GM18873 (cell line): ENCODE results near the gene UGT1A7.

Experiments
- ATAC-seq: cut with Tn5 transposase; IDR thresholded peaks from one replicate; pipeline ENCODE4 v1.9.1; 2021; ENCODE audit warnings: mild to moderate bottlenecking, moderate library complexity, moderate number of reproducible peaks; ENCODE audit not compliant: unreplicated experiment, low FRiP score

Gene UGT1A7

GRCh38 chr2:233794128-233794658, 112.5 kb downstream of the UGT1A7 start:
- no peak for ATAC-seq

DNA sequence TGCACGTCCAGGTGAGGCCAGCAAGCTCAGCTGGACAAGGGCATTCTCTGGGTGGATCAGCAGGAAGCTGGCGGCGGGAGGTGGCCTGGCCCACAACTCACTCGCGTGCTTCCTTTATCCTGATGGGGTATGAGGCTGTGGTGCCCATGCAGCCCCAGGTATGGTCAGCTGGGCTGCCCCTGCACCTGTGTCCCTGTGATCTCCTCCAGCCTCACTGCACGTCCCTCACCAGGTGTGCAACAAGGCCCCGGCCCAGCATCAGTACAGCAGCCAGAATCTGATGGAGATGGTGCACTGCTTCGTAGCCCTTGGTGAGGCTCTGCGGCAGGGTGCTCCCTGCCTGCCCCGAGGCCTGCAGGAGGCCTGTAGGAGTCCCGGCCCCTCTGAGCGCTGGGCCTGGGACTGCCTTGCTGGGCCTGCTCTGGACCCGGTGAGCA, 114.1 kb downstream of the UGT1A7 start:
- ATAC-seq = no peak

DNA sequence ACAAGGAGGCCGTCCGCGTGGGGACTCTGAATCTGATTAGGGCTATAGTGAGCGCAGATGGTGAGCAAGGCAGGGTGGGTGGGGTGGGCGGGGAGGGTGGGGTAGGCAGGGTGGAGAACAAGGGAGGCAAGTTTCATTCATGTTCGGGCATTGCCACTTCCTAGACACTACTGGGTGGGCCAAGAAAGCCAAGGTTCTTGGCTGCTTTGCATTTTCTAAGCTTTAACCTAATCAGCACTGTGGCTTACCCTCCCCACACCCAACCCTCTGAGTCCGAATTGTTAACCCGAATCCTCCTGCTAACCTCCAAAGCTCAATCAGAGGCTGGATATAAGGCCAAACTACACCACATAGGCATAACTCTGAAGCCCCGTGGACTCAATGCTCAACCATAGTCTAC, 114.6 kb downstream of the UGT1A7 start:
- no peak for ATAC-seq

DNA sequence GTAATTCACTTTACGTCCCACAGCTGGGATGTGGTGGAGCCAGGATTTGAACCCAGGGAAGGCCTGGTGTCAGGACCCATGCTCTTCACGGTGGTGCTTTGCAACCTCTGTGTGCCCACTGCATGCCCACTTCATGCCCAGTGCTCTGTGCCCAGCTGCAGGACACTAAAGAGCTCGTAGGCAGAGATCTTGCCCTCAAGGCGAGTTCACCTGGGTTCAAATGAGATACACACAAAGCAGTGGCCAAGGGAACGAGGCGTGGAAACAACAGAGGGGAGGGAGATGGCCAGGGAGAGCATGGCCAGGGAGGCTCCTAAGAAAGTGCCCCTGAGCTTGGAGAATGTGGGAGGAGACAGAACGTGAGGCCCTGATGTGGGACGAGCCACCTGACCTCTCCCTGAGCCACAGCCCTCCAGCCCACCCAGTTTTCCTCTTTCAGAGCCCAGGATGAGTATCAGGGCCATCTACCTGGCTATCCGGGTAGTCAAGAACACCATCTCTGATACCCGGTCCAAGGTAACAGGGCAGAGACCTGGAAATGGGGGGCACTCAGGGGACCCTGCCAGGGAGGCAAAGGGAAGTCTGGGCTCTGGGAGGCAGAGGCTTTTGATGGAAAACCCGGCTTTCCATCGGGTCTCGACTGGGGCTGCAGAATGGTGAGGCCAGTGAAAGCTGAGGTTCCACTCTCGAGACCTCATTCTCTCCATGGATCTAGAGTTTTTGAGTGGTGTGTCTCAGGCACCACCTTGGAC, 116.8 kb downstream of the UGT1A7 start:
- ATAC-seq = no peak

- no peak for ATAC-seq
Observed at GRCh38 chr2:233799087-233799665, 117.5 kb downstream of the UGT1A7 start.

- no peak for ATAC-seq
Observed at GRCh38 chr2:233799716-233800115, 118.0 kb downstream of the UGT1A7 start.

DNA sequence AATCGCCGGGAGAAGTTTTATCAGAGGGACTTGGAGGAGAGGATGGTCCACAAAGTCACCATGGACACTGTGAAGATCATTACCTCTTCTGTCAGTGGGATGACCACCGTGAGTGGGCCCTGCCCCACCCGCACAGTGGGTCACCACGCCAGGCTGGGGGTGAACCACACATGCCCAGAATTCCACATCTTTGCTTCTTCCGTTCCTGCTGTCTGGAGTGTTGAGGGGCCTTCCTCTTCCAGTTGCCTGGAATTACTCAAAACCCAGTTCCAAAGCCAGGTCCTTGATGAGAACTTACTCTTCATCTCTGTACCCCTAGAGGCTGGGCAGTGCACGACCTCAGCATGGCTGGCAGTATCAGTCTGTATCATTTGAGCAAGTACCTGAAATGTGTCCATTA, 118.5 kb downstream of the UGT1A7 start:
- no peak for ATAC-seq

DNA sequence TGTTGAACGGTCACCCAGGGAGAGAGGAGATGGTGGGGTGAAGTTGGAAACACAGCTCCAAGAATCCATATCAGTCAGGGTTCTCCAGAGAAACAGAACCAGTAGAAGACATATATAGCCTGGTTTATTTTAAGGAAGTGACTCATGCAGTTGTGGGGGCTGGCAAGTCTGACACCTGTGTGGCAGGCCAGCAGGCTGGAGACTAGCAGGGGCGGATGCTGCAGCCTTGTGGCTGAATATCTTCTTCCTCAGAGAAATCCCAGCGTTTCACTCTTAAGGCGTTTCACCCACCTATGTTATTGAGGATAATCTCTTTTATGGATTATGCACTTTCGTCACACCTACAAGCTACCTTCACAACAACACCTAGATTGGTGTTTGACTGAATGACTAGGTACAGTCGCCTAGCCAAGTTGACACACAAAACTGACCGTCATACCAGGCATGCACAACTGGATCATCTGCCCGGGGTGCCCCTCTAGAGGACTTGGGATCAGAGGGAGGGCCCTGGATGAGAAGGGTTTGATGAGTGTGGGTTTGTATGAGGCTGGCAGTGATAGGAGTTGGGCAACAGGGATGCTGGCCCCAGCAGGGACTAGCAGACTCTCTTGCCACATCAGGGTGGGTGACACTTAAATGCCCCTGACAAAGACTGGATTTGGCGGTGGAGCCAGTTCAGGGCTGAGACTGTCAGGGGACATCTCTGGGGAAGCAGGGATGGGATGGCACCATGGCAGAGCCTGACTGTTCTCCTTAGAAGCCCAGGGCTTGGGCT, 119.8 kb downstream of the UGT1A7 start:
- ATAC-seq = no peak

DNA sequence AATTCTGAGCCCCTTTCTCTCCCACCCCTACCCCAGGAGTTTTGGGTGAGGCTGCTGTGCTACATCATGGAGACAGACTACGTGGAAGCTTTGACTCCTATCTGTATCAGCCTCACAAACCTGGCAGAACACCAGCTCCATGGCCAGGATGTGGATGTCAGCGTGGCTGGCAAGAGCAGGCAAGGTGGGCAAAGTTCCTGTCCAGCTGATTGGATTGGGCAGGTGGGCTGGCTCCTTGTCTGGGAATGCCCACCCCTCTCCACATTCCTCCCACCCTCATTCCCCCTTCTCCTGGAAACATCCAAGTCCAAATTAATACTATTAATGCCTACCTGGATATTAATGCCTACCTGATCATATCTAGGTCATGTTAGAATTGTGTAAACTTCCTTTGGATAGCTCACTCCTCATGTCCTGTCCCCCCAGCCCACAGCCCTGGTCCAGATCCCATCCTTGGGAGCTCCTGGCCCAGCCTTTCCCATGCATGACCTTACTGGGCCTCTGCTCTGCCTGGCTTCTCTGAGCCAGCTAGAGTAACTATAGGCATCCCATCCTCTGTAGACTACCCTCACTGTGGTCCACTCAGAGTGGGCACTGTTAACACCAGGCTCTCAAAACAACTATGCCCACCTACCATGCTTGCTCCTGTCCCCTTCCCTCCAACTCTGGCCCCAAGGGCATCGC, 120.6 kb downstream of the UGT1A7 start:
- no peak for ATAC-seq

DNA sequence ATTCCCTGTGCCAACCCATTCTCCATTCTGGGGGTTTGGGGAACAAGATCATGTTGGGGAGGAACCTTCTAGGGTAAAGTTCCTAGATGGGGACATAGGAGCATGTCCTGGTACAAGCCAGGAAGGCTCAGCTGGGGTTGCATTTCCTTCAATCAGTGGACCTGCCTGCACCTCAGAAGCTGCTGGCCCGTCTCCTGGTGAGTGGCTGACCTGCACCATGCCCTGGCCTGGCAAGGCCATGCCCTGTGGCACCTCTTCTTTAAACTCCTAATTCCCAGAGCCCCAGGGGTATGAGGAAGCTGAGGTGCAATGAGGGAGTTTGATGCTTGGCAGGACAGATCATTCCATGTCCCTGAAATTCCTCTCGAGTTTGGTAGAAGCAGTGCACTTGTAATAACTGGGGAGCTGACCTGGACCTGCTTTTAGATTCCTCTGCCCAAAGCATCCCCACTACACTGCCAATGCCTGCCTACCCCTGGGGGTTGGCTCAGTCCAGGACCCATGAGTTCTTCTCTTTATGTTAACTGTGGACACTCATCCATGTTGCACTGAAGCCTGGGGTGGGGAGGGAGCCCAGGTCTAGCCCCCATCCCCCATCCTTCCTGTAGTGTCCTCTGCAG, 121.7 kb downstream of the UGT1A7 start:
- ATAC-seq = no peak

GRCh38 chr2:233803994-233804393, 122.3 kb downstream of the UGT1A7 start:
- no peak for ATAC-seq

DNA sequence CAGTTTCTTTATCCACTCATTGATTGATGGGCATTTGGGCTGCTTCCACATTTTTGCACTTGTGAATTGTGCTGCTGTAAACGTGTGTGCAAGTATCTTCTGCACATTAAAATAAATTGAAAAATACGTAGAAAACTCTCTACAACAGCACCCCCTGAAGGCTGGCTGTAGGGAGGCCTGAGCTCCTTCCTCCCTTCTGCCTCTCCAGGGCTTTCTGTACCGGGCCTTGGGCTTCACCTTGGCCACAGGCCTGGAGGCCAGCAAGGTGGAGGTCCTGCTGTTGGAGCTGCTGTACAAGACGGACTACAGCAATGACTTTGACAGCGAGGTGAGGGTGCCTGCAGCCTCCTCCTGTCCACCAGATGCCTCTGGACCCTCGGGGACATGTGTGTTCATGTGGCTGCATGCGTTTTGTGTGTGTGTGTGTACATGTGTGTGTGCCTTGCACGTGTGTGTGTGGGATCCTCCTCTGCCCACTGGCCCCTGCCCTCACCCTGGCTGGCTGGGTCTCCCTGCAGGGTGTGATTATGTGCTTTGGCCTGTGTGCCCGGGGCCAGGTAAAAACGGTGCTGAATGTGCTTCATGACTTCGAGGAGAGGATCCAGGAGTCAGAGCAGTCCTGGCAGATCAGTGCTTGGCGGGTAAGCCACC, 125.6 kb downstream of the UGT1A7 start:
- no peak for ATAC-seq

DNA sequence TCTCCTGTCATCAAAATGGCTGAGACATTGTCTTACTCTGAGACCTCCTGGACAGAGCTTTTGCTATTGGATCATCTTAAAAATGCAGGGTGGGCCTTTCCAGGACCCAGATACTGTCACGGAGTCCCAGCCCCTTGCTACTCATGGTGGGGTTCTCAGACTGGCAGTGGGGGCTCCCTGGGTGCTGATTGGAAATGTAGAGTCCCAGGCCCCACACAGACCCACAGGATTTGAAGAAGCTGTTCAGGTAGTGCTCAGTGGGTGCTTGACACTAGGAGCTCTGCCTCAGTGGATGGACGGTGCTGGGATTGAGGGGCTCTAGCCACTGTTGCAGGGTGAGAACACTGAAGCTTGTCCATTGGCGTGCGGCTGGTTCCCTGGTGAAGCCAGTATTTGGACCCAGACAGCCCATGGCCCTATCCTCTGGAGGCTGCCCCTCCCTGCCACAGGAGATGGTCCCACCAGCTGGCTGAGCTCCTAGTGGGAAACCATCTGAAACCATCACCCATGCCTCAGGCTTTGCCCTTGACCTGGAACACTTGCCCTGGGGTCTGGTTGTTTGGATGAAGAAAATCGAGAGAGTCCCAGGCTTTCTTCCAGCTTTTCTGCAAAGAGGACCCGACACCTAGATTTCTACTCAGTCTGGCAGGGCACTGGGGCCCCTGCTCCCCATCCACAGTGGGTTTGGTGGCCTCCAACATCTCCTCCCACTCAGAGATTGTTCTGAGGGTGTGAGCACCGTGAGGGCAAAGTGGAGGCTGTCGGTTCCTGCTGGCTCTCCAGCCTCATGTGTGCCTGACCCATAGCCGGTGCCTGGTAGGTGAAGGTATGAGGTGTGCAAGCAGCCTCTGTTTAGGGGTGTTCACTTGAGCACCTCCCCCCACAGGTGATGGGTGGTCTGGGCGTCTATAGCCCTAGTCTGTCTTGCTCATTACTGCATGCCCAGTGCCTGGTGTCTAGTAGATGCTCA, 126.5 kb downstream of the UGT1A7 start:
- ATAC-seq = no peak

DNA sequence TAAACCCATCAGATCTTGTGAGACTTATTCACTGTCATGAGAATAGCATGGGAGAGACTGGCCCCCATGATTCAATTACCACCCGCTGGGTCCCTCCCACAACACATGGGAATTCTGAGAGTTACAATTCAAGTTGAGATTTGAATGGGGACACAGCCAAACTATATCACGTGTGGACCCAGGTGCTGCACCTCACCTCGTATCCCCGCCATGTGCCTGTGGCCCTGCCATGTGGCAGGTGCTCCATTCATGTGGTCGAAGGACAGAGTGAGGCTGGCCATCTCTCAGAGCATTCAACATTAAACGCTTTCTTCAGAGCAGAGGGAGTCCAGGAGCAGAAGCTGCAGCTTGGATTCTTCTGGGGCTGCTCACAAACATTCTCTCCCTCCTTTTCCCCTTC, 128.7 kb downstream of the UGT1A7 start:
- ATAC-seq = no peak

DNA sequence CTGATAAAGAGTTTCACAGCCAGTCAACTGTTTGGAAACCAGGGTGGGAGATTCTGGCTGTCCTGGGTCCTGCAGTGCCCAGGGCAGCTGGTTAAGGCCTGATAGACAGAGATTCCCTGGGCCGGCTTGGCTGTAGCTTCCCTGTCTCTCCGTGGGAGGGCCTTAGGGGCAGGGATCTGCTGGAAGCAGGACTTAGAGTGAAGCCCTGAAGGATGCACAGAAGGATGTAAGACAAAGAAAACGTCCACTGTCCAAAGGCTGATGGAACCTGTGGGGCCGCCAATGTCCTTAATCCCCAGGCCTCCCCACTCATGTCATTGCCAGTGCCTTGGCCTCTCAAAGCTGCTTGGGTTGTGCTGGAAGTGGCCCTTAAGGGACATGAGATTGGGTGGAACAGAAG, 129.4 kb downstream of the UGT1A7 start:
- ATAC-seq = no peak

DNA sequence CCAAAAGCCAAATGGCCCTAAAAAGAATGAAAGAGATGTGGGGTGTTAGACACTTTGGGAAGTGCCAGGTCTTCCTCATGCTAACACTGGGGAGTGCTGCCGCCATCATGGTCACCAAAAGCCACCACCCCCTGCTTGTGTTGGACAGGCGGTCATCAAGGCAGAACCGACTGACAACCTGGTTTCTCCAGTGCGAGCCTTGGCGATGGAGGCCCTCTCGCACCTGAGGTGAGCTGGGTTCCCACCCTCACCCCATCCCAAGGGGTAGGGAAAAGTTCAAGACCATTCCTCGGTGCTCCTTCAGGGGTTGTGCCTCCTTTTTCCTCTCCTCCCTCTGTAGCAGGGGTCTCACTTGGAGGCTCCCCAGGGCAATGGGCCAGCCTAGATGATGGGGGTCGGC, 130.0 kb downstream of the UGT1A7 start:
- no peak for ATAC-seq

- no peak for ATAC-seq
Observed at GRCh38 chr2:233813236-233814055, 131.7 kb downstream of the UGT1A7 start.
